Hindlimb muscle (tissue), 1 donor: Measurements from ENCODE around the gene OAS1. TPM values are rescaled to one million over a fixed set of nuclear protein-coding genes. Genes with fewer than 3 reads are reported as not detected.

Experiments used
- DNase-seq: peaks from one replicate; pipeline ENCODE4 v3.0.0-alpha.2; 2013
- polyA plus RNA-seq: library from polyadenylated mRNA; unstranded; fragments of 120-200 nt; gene quantifications from one replicate; pipeline ENCODE4 v1.2.1, GENCODE V29; 2013; ENCODE audit not compliant: insufficient read length

The OAS1 gene
- polyA plus RNA-seq: 5.2 TPM

- peak; percentile 43 for DNase-seq
These were observed at the start of gene OAS1 for GRCh38 chr12:112906712-112907414. OAS1 (plus strand) TSS chr12:112906962; CDS start chr12:112907040, 78 bp downstream.

GRCh38 chr12:112859291-112859690, 47.5 kb upstream of the OAS1 start:
- DNase-seq: no peak

DNA sequence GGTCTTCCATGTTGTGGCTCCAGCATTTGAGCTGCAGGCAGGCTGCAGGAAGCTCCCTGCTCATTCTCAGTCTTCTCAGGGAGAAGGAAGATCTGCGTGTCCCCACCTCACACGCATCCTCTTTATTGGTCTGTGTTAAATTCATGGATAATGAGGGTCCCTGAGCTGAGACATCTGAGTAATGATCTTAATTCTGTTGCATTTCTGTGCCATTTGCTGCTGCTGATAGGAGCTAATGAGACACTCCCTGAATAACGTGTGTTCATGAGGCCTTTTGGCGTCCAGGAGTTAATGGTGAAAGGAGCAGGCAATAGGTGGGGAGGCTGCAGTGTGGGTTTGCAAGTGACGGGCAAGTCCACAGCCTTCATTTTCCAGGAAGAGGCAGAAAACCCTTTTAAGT, 46.6 kb upstream of the OAS1 start:
- no peak for DNase-seq

- no peak for DNase-seq
These were observed 45.5 kb upstream of the OAS1 start for GRCh38 chr12:112861284-112861683.

DNA sequence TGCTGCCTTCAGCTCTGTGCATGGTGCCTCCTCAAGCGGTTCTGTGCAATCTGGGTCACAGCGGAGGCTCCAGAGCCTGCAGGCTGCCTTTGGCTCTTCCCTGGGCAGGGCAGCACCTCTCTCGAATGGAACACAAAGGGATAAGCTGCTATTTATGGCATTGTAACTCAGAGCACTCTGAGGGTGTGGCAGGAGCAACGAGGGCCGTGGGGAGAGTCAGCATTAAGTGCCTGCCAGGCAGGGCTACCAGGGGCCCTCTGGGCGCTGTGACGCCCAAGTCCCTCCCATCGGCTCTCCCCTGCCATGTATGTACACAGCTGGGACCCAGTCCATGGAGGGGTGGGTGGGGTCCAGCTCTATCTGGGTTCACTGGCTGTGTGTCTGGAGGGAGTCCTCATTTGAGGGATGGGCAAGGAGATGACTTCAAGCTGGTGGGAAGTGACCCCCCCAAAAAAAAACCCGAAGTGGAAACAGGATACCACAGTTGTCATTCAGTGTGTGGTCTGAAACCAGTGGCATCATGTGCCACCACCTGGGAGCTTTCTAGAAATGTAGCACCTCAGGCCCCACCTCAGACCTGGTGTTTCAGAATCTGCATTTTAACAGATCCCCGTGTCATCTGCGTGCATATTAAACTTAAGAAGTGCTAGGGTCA, 44.0 kb upstream of the OAS1 start:
- DNase-seq: no peak

GRCh38 chr12:112868459-112869041, 38.2 kb upstream of the OAS1 start:
- DNase-seq: no peak

GRCh38 chr12:112869091-112869490, 37.7 kb upstream of the OAS1 start:
- no peak for DNase-seq

DNA sequence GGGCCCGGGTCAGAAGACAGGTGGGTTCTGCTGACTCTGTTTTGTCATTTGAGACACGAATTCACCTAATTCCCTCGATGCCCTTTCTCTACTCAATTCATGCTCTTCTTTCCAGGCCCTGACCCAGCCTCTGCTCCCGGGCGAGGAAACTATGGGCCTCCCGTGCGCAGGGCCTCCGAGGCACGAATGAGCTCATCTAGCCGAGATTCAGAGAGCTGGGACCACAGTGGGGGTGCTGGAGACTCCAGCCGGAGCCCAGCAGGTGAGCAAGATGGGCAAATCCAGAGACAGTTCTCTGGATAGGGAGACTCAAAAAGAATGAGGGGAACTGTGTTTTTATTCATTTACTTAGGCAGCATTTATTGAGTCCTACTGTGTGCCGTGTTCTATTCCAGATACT, 37.0 kb upstream of the OAS1 start:
- no peak for DNase-seq

DNA sequence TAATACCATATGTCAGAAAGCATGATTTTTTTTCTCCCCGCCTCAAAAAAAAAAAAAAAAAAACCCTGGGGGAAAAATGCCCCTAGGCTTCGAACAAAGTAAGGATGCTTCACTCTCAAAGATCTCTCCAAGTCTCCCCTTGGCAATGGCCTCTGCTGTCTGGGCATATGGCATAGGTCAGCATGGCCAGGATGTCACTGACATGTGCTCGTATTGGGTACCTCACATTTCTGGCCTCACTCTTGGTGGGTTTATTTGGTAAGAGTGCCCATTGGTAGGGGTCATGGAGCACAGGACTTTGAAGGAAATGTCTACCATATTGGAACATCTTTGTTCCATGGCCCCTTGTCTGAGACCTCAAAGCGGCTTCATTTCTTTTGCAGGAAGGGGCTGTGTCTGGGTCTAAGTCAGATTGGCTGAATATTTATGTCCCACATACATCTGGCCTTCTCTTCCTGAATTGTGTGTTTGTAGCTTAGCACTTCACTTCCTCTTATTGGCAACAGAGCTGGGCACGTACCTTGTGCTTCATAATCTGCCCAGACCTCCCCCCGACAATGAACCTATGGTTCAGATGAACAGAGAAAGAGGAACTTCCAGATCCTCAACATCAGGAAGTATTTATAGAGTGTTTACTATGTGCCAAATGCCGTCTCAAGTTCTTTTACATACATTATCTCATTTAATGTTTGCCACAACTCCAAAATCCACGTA, 36.3 kb upstream of the OAS1 start:
- DNase-seq: no peak

GRCh38 chr12:112875608-112876007, 31.2 kb upstream of the OAS1 start:
- DNase-seq: no peak

DNA sequence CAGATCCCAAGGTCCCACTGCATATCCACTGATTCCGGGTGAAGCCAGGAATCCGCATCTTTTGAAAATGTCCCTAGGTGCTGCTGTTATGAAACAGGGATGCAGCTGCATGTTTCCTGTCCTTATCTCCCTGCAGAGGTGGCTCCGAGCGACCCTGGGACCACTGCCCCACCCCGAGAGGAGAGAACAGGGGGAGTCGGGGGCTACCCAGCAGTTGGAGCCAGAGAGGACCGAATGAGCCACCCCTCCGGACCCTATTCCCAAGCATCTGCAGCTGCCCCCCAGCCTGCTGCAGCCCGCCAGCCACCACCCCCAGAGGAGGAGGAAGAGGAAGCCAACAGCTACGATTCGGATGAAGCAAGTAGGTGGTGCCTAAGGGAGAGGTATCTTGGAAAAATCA, 30.3 kb upstream of the OAS1 start:
- DNase-seq: no peak

GRCh38 chr12:112877006-112877405, 29.8 kb upstream of the OAS1 start:
- no peak for DNase-seq

DNA sequence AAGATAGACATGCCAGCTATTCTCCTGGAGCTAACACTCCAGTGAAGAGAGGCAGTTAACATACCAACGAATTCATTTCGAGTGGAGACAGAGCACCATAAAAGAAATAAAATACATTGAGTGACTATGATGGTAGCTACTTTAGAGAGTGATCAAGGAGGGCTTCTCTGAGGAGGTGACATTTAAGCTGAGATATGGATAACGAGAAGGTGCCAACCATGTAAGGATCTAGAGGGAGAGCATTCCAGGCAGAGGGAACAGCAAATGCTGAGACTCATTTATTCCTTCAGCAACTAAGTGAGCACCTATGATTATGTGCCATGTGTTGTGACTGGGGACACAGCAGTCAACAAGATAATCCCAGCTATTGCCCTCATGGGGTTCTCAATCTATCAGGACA, 28.3 kb upstream of the OAS1 start:
- no peak for DNase-seq

DNA sequence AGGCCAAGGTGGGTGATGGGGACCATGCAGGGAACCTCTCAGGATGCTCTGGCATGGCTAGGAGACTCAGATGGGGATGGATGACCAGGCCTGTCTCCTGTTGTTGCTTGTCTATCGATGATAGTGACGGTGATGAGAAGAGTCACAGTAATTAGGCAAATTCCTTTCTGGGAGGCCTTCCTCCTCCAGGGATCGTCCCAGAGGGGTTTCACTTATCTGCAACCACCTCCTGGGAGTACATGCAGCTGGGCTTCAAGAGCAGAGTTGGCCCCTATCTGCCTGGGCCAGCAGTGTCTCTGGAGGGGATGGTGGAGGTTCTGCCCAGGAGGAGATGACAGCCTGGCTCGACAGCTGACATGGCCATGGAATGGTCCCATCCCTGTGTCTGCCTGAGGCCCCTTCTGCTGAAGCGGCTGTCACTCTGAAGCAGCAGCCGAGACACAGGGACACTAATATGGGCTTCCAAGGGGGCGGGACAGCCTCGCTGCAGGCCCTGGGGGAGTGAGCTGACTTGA, 27.5 kb upstream of the OAS1 start:
- no peak for DNase-seq

DNA sequence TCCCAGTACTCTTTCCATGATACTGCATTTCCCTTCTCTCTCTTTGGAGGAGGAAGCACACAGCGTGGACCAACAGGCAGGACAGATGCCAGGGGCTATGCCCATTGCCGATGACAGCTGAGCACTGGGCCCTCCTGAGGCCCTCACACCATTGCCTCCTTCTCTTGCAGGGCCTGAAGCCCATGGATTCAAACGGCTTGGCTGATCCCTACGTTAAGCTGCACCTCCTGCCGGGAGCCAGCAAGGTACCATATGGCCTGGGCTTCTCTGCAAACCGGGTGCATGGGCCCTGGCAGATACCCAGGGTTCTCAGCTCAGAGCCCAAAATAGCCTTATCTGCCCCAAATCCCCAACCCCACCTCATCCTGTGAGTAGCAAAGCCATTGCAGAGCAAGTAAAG, 25.2 kb upstream of the OAS1 start:
- no peak for DNase-seq

GRCh38 chr12:112885236-112885635, 21.5 kb upstream of the OAS1 start:
- DNase-seq: no peak

DNA sequence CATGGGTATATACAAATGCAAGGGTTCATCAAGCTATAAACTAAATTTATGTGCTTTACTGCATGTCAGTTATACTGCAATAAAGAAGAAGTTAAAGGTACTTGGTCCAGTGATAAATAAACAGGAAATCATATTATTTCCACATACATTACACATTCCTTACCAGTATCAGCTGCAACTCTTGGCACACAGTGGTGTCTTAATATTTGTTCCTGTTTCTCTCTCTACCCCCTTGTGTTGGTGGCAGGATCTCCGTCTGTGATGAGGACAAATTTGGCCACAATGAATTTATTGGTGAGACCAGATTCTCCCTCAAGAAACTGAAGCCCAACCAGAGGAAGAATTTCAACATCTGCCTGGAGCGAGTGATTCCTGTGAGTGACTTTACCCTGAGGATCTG, 19.2 kb upstream of the OAS1 start:
- DNase-seq: no peak

- DNase-seq: no peak
These were observed 15.4 kb upstream of the OAS1 start for GRCh38 chr12:112891093-112892024.

GRCh38 chr12:112892856-112893255, 13.9 kb upstream of the OAS1 start:
- no peak for DNase-seq

DNA sequence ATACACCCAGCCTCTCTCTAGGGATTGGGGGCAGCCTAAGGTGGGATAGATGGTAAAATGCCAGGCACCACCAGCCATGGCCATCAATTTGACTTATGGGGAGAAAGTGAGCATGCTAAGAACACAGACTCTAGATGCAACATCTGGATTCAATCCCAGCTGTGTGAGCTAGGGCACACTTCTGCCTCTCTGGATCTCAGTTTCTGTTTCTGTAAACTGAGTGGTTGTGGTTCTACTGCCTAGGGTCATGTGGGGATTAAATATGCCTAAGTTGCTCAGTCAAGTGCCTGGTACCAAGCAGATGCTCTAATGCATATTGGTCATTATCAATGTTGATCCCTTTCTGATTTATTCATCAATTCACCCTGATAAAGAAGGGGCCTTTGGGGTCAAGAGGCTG, 12.6 kb upstream of the OAS1 start:
- no peak for DNase-seq

- no peak for DNase-seq
These were observed 8.4 kb upstream of the OAS1 start for GRCh38 chr12:112898380-112898779.
